HepG2 (cell line): ENCODE data around the gene GPR158. TPM values are rescaled to one million over a fixed set of nuclear protein-coding genes. Genes with fewer than 3 reads are reported as not detected.

Experiments
- ATAC-seq: fragments of 200-7000 bp; cut with Tn5 transposase; 3 replicates; pipeline ENCODE4 v1.9.1; 2020; ENCODE audit warnings: mild to moderate bottlenecking, moderate library complexity
- BruUV-seq: library from RNA; stranded (reverse); fragments of 400-500 nt; replicated peaks from 2 replicates; lab custom pipeline; 2021; lab: Mats Ljungman, UMichigan
- CTCF ChIA-PET: fragments of 300-600 bp; formaldehyde crosslinking; extraction: SDS; loops from one replicate; lab custom pipeline; 2021; ENCODE audit warnings: low total read pairs, inconsistent platforms, low intra/inter-chr PET ratio; lab: Yijun Ruan, JAX
- POLR2A ChIA-PET: fragments of 350-600 bp; sonication (Branson Sonifier 250); formaldehyde crosslinking; loops from one replicate; lab custom pipeline; 2020; ENCODE audit warnings: antibody characterized with exemption, inconsistent platforms; lab: Yijun Ruan, JAX
- DNase-seq: peaks from one replicate; pipeline ENCODE4 v3.0.0-alpha.2; 2015; ENCODE audit warnings: low spot score
- FAIRE-seq: peaks from 3 replicates; lab custom pipeline; 2011; peaks lifted over from hg19 to GRCh38; lab: Jason Lieb, UNC
- H2AFZ ChIP-seq: one replicate; pipeline ENCODE4 v1.6.1; 2011; ENCODE audit warnings: low read length, inconsistent platforms
- H3K27ac ChIP-seq: fragments of 300-600 bp; 3 replicates; pipeline ENCODE4 v1.8.0; 2011; ENCODE audit warnings: mixed run types, mild to moderate bottlenecking, mixed read lengths, low read length, inconsistent platforms; ENCODE audit not compliant: insufficient read depth; ENCODE audit errors: extremely low read length
- H3K27me3 ChIP-seq, 2 experiments: fragments of 200-600 bp in 1 of 2; 2 replicates in 1 of 2; 3 replicates in 1 of 2; pipeline versions ENCODE4 v1.6.0 to v1.8.0; 2011; ENCODE audit warnings: low read length in 2 of 2, mild to moderate bottlenecking in 2 of 2, moderate library complexity in 2 of 2, inconsistent platforms in 1 of 2; ENCODE audit not compliant: insufficient read depth in 2 of 2, control insufficient read depth in 1 of 2
- H3K36me3 ChIP-seq, 2 experiments: fragments of 200-600 bp in 1 of 2; replicated peaks in 1 of 2; 2 replicates in 1 of 2; 3 replicates in 1 of 2; pipeline versions ENCODE4 v1.5.1 to v1.8.0; 2011; ENCODE audit warnings: low read length in 2 of 2, inconsistent platforms in 1 of 2; ENCODE audit not compliant: insufficient read depth in 2 of 2, control insufficient read depth in 1 of 2
- H3K4me1 ChIP-seq: 2 replicates; pipeline ENCODE4 v1.5.1; 2012; ENCODE audit warnings: low read length, inconsistent platforms; ENCODE audit not compliant: insufficient read depth
- H3K4me2 ChIP-seq: 2 replicates; pipeline ENCODE4 v1.6.0; 2011; ENCODE audit warnings: low read depth, low read length, inconsistent platforms
- H3K4me3 ChIP-seq, 3 experiments: fragments of 200-600 bp in 1 of 3; sonication (generic), shearing (Covaris generic) in 1 of 3; replicated peaks in 1 of 3; 2 replicates each; pipeline ENCODE4 v1.5.1; 2011 to 2016; ENCODE audit warnings: low read length in 3 of 3, inconsistent platforms in 2 of 3, low read depth in 2 of 3, mild to moderate bottlenecking in 2 of 3, control low read depth in 1 of 3, mixed read lengths in 1 of 3; ENCODE audit not compliant: insufficient read depth in 1 of 3
- H3K79me2 ChIP-seq: one replicate; pipeline ENCODE4 v1.6.1; 2011; ENCODE audit warnings: low read length, inconsistent platforms; ENCODE audit not compliant: insufficient read depth
- H3K9ac ChIP-seq: 2 replicates; pipeline ENCODE4 v1.6.0; 2011; ENCODE audit warnings: mild to moderate bottlenecking, low read depth, low read length, inconsistent platforms; ENCODE audit not compliant: insufficient read depth
- H3K9me3 ChIP-seq: 2 replicates; pipeline ENCODE4 v1.5.1; 2012; ENCODE audit warnings: mild to moderate bottlenecking, low read length
- H4K20me1 ChIP-seq: 2 replicates; pipeline ENCODE4 v1.6.0; 2011; ENCODE audit warnings: inconsistent platforms, mild to moderate bottlenecking, low read length, moderate library complexity; ENCODE audit not compliant: insufficient read depth
- DNMT1 ChIP-seq: sonication (generic); formaldehyde crosslinking; IDR thresholded peaks from 2 replicates; pipeline ENCODE4 v1.5.1; 2020; ENCODE audit warnings: mild to moderate bottlenecking, missing genetic modification reagents
- GPN1 ChIP-seq: sonication (generic); formaldehyde crosslinking; IDR thresholded peaks from 2 replicates; pipeline ENCODE4 v1.5.1; 2020; ENCODE audit warnings: missing genetic modification reagents, borderline replicate concordance
- HIVEP1 ChIP-seq: sonication (generic); formaldehyde crosslinking; IDR thresholded peaks from 2 replicates; pipeline ENCODE4 v1.4.0; 2020; ENCODE audit warnings: mild to moderate bottlenecking, missing genetic modification reagents
- HOXA3 ChIP-seq: sonication (generic); formaldehyde crosslinking; IDR thresholded peaks from 2 replicates; pipeline ENCODE4 v1.5.0; 2020; ENCODE audit warnings: missing genetic modification reagents
- IRX3 ChIP-seq: sonication (generic); formaldehyde crosslinking; IDR thresholded peaks from 2 replicates; pipeline ENCODE4 v1.8.1; 2023; ENCODE audit warnings: mild to moderate bottlenecking, low read depth, missing genetic modification reagents, borderline replicate concordance
- NFIB ChIP-seq: sonication (generic); formaldehyde crosslinking; IDR thresholded peaks from 2 replicates; pipeline ENCODE4 v1.9.0; 2021; ENCODE audit warnings: missing genetic modification reagents, mild to moderate bottlenecking, borderline replicate concordance
- ZNF768 ChIP-seq: sonication (generic); formaldehyde crosslinking; IDR thresholded peaks from 2 replicates; pipeline ENCODE4 v1.4.0; 2020; ENCODE audit warnings: missing genetic modification reagents
- ZNF816 ChIP-seq: sonication (generic); formaldehyde crosslinking; IDR thresholded peaks from 2 replicates; pipeline ENCODE4 v1.8.0; 2022; ENCODE audit warnings: missing genetic modification reagents, mild to moderate bottlenecking, borderline replicate concordance
- in situ Hi-C: cut with HindIII; loops from 2 replicates; pipeline ENCODE4 v1.10.0; 2017; ENCODE audit warnings: low pct_unique_long_range_greater_than_20kb; ENCODE audit not compliant: extremely low pct_ligation_motif_present
- intact Hi-C: fragments of 100-400 bp; cut with micrococcal nuclease; formaldehyde crosslinking; loops from one replicate; pipeline ENCODE4 v1.10.0; 2022; ENCODE audit not compliant: unreplicated experiment
- polyA plus RNA-seq, 8 experiments: library from polyadenylated mRNA; depleted of rRNA in 3 of 8; stranded (reverse) in 7 of 8; unstranded in 1 of 8; fragments of >200 nt; fragmentation: Illumina TruSeq in 4 of 8; extraction: Trizol in 4 of 8; gene quantifications; 2 replicates each; pipeline versions ENCODE4 v1.2.1 to v1.2.3, GENCODE V29; 2011 to 2016; ENCODE audit warnings: low read depth in 4 of 8, missing spikeins in 1 of 8, mixed read lengths in 1 of 8; ENCODE audit not compliant: insufficient read depth in 1 of 8
- total RNA-seq, 5 experiments: library from RNA; depleted of rRNA; stranded (reverse); fragments of >200 nt; fragmentation: Illumina TruSeq; extraction: Trizol; gene quantifications; 2 replicates each; pipeline ENCODE4 v1.2.3, GENCODE V29; 2016; ENCODE audit warnings: low read depth in 1 of 5
- TF ChIP-seq, protein P1 (sequence below): sonication (generic); formaldehyde crosslinking; IDR thresholded peaks from 2 replicates; pipeline ENCODE4 v1.8.0; 2023; ENCODE audit warnings: mild to moderate bottlenecking, missing genetic modification reagents
- TF ChIP-seq, protein P2 (sequence below): sonication (generic); formaldehyde crosslinking; IDR thresholded peaks from 2 replicates; pipeline ENCODE4 v1.4.0; 2020; ENCODE audit warnings: mild to moderate bottlenecking, missing genetic modification reagents, borderline replicate concordance
- TF ChIP-seq, protein P3 (sequence below): sonication (generic); formaldehyde crosslinking; IDR thresholded peaks from 2 replicates; pipeline ENCODE4 v1.4.0; 2020; ENCODE audit warnings: missing genetic modification reagents
- TF ChIP-seq, protein P4 (sequence below): IDR thresholded peaks from 2 replicates; pipeline ENCODE4 v1.6.1; 2016; ENCODE audit warnings: low read depth, control low read depth

Gene GPR158
- total and polyA plus RNA-seq, 2 of the 13 experiments (the other 11 are each of a cell fraction or from before 2014, with no cell fraction given) = not detected

DNA sequence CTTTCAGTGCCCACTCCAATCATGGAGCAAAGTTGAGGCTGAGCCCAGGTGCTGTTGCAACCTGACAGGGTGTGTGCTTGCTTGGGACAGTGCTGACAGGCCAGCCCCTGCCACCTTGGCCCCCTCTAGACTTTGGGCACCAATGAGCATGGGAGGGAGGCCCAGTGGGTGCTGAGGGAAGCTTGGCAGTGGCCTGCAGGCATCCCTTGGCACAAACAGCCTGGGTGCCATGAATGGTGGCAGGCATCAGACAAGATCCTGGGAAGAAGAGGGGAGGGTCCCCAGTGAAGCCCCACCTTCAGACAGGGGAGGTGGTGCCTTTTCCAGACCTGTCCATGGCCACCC, 214.0 kb downstream of the GPR158 start:
- no peak overlapping the region for H2AFZ ChIP-seq
- ATAC-seq (no peak), DNase-seq (no peak), FAIRE-seq (no peak)
- H3K27ac ChIP-seq = no peak overlapping the region
- H3K4me2 ChIP-seq = no peak overlapping the region
- no peak overlapping the region for H3K9ac ChIP-seq
- POLR2A ChIA-PET = no interaction called here
- intact Hi-C loops = no loop called here
- no peaks in the 10 kb centered on the region for H3K36me3 ChIP-seq
- no TSS peak for BruUV-seq
- no peak overlapping the region for H3K4me3 ChIP-seq
- TF ChIP-seq HIVEP1 (CRISPR knock-in tag) = no peak
- no peak for TF ChIP-seq DNMT1 (CRISPR knock-in tag)
- no peak for TF ChIP-seq GPN1 (CRISPR knock-in tag)
- no peak for TF ChIP-seq ZNF816 (CRISPR knock-in tag)
- TF ChIP-seq, protein P1, sequence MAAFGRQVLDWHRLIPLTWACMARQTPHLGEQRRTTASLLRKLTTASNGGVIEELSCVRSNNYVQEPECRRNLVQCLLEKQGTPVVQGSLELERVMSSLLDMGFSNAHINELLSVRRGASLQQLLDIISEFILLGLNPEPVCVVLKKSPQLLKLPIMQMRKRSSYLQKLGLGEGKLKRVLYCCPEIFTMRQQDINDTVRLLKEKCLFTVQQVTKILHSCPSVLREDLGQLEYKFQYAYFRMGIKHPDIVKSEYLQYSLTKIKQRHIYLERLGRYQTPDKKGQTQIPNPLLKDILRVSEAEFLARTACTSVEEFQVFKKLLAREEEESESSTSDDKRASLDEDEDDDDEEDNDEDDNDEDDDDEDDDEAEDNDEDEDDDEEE = no peak
- TF ChIP-seq ZNF768 (CRISPR knock-in tag) = no peak
- TF ChIP-seq, protein P2, sequence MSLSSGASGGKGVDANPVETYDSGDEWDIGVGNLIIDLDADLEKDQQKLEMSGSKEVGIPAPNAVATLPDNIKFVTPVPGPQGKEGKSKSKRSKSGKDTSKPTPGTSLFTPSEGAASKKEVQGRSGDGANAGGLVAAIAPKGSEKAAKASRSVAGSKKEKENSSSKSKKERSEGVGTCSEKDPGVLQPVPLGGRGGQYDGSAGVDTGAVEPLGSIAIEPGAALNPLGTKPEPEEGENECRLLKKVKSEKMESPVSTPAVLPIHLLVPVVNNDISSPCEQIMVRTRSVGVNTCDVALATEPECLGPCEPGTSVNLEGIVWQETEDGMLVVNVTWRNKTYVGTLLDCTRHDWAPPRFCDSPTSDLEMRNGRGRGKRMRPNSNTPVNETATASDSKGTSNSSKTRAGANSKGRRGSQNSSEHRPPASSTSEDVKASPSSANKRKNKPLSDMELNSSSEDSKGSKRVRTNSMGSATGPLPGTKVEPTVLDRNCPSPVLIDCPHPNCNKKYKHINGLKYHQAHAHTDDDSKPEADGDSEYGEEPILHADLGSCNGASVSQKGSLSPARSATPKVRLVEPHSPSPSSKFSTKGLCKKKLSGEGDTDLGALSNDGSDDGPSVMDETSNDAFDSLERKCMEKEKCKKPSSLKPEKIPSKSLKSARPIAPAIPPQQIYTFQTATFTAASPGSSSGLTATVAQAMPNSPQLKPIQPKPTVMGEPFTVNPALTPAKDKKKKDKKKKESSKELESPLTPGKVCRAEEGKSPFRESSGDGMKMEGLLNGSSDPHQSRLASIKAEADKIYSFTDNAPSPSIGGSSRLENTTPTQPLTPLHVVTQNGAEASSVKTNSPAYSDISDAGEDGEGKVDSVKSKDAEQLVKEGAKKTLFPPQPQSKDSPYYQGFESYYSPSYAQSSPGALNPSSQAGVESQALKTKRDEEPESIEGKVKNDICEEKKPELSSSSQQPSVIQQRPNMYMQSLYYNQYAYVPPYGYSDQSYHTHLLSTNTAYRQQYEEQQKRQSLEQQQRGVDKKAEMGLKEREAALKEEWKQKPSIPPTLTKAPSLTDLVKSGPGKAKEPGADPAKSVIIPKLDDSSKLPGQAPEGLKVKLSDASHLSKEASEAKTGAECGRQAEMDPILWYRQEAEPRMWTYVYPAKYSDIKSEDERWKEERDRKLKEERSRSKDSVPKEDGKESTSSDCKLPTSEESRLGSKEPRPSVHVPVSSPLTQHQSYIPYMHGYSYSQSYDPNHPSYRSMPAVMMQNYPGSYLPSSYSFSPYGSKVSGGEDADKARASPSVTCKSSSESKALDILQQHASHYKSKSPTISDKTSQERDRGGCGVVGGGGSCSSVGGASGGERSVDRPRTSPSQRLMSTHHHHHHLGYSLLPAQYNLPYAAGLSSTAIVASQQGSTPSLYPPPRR = no peak
- TF ChIP-seq, protein P3, sequence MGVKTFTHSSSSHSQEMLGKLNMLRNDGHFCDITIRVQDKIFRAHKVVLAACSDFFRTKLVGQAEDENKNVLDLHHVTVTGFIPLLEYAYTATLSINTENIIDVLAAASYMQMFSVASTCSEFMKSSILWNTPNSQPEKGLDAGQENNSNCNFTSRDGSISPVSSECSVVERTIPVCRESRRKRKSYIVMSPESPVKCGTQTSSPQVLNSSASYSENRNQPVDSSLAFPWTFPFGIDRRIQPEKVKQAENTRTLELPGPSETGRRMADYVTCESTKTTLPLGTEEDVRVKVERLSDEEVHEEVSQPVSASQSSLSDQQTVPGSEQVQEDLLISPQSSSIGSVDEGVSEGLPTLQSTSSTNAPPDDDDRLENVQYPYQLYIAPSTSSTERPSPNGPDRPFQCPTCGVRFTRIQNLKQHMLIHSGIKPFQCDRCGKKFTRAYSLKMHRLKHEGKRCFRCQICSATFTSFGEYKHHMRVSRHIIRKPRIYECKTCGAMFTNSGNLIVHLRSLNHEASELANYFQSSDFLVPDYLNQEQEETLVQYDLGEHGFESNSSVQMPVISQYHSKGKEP (CRISPR knock-in tag) = no peak
- no peak for TF ChIP-seq NFIB (CRISPR knock-in tag)
- no peak for TF ChIP-seq HOXA3
- no peak for TF ChIP-seq IRX3 (CRISPR knock-in tag)
- TF ChIP-seq, protein P4, sequence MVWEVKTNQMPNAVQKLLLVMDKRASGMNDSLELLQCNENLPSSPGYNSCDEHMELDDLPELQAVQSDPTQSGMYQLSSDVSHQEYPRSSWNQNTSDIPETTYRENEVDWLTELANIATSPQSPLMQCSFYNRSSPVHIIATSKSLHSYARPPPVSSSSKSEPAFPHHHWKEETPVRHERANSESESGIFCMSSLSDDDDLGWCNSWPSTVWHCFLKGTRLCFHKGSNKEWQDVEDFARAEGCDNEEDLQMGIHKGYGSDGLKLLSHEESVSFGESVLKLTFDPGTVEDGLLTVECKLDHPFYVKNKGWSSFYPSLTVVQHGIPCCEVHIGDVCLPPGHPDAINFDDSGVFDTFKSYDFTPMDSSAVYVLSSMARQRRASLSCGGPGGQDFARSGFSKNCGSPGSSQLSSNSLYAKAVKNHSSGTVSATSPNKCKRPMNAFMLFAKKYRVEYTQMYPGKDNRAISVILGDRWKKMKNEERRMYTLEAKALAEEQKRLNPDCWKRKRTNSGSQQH = no peak
- no peaks in the 10 kb centered on the region for H3K27me3 ChIP-seq
- peaks cover 61% of the 10 kb centered on the region for H3K9me3 ChIP-seq
- no peaks in the 10 kb centered on the region for H4K20me1 ChIP-seq
- H3K4me1 ChIP-seq = no peaks in the 10 kb centered on the region
- CTCF ChIA-PET = no interaction called here
- no peaks in the 10 kb centered on the region for H3K79me2 ChIP-seq
- in situ Hi-C loops = no loop called here
